HG03196 (cell line): ENCODE data around the gene COL9A2.
"Not testable (repeated sequence)": the region's sequence is repeated elsewhere in the genome, so short reads cannot be mapped to it uniquely, and the experiment has no call there.

Source experiments
- ATAC-seq: cut with Tn5 transposase; IDR thresholded peaks from one replicate; pipeline ENCODE4 v1.9.1; 2021; ENCODE audit not compliant: unreplicated experiment

The COL9A2 gene

DNA sequence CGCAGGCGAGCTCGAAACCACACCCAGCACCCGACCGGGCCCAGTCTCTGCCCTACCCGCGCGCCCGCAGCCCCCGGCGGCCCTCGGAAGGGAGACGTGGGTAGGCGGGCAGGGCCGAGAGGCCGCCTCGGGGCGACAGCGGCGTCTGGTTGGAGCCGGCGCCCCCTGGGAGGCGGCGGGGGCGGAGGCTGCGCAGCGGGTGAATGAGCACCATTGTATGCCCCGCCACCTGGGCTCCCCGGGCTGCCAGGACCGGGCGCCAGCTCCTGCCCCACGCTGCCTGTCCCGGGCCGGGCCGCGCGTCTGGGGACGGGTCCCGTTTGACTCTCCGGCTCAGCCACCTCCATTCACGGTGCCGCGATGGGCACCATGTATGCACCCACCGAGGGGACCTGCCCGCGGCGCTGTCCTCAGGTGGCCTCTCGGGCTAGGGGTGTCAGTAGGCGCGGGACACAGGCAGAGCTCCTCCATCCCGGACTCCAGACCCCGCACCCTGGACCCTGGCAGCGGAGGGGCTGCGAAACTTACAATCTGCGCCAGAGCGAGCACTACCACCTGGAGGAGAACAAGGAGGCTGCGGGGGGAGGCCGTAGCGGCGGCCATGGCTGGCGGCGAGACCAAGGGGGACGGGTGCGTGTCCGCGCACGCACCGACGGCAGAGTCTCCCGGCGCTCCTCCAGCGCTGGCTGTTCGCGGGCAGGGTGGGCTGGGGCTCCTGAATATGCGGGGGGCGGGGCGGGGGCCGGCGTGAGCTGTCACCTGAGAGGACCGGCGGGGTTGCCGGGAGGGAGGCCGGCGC is at the start of gene COL9A2:
Gene COL9A2, minus strand, starts transcription at position 692 of the 799 bp plus-strand sequence. Its CDS starts 89 bp downstream, at position 603.
- no peak for ATAC-seq

DNA sequence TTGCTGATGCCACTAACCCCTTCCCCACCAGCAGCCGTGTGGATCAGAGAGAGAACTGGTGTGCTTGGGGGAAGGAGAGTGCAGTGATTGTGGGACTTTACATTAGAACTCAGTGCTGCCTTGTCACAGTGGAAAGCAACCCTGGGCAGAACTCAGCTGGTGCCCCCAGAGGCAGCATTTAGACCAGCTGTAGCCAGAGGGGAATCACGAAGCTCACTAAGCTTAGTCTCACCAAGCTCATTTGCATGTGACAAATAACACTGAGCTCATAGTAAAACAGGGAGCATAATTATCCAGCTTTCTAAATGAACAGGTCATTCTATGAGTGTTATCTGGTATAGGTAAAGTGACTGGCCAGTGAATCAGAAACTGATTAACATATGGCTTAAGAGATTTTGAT is 46.6 kb upstream of the COL9A2 start:
- ATAC-seq = peak; percentile 93

DNA sequence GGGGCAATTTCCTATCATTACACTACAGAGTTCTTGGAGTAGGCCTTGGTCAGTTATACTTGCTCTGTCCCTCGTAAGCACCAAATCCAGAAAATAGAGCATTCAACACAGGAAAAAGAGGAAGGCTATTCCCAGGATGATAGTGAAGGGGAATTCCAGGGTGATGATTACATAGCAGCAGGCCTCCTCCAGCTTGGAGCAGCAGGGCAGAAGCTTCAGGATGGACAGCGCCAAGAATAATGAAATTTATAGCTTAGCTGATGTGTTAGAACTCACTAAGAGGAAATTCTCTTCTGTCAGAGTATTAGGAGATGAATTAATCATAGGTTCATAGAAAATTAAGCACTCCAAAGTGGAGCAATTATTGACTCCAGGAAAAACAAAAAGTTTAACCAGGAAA is 45.6 kb upstream of the COL9A2 start:
- no peak for ATAC-seq

DNA sequence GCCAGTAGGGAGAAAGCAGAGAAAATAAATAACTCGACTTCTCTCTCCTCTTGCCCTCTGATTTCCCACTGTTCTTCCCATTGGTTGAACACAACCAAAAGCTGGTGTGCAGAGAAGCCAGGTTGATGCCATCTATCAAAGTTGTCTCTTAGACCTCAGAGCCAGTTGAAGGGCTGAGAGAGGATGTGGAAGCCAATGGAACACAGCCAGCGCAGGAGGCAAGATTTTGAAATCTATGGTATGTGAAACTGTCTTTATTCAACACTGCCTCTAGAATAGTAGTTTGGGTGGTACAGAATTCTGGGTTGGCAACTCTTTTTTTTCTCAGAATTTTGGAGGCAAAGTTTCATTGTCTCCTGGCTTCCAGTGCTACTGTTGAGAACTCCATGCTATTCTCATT is 45.1 kb upstream of the COL9A2 start:
- no peak for ATAC-seq

DNA sequence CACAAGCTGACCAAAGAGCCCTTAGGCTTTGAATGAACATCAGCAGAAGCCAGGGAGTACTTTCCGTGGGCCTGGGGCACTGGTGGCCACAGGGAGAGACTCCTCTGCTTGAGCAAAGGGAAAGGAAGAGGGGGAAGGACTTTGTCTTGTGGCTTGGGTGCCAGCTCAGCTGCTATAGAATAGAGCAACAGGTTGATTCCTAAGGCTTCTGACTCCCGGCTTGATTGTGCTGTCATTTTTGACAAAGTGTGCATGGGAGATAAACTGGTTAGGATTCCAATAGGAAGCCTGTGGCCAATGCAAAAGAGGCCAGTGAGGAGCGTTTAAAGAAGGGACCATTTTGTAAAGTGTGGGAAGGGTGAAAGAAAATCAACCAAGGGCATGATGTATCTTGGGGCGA is 44.6 kb upstream of the COL9A2 start:
- no peak for ATAC-seq

DNA sequence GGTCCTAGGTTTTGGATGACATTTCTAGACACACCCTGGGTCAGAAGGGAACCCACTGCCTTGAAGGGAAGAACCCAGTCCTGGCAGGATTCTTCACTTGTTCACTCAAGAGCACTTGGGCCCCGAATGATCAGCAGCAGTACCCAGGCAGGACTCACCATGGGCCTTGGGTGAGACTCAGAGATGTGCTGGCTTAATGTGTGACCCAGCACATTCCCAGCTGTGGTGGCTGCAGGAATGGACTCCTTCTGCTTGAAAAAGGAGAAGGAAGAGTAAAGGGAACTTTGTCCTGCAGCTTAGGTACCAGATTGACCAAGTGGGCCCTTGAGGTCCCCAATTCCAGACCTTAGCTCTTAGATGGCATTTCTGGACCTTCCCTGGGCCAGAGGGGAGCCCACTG is 44.1 kb upstream of the COL9A2 start:
- ATAC-seq = no peak

DNA sequence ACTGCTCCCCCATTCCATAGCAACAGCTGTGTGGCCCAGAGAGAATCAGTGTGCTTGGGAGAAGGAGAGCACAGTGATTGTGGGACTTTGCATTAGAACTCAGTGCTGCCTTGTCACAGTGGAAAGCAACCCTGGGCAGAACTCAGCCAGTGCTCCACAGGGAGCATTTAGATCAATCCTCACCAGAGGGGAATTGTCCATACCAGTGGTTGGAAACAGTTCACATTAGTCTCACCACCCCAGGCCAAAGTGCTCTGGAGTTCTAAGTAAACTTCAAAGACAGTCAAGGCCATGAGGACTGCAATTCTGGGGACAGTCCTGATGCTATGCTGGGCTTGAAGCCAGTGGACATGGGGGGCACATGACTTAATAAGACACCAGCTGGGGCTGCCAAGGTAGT is 43.5 kb upstream of the COL9A2 start:
- no peak for ATAC-seq

DNA sequence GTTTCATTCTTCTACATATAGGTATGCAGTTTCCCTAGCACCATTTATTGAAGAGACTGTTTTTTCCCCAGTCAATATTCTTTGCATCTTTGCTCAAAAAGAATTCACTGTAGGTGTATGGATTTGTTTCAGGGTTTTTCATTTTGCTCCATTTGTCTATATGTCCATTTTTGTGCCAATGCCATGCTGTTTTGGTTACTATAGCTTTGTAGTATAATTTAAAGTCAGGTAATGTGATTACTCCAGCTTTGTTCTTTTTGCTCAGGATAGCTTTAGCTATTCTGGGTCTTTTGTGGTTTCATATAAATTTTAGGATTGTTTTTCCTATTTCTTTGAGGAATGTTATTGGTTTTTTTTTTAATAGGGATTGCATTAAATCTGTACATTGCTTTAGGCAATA is 40.5 kb upstream of the COL9A2 start:
- no peak for ATAC-seq

DNA sequence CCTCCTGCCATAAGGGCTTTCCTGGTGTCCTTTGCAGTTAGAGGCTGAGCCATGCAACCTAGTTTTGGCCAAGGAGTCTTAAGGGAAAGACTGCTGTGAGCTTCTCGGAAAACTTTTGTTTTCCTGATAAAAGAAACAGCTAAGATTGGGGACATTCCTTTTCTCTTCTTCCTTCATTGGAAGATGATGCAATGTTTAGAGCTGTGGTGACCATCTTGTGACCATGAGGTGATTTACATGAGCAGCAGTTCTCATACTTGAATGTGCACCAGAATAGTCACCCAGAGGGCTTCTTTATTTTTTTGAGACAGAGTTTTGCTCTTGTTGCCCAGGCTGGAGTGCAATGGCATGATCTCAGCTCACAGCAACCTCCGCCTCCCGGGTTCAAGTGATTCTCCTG is 36.0 kb upstream of the COL9A2 start:
- no peak for ATAC-seq

DNA sequence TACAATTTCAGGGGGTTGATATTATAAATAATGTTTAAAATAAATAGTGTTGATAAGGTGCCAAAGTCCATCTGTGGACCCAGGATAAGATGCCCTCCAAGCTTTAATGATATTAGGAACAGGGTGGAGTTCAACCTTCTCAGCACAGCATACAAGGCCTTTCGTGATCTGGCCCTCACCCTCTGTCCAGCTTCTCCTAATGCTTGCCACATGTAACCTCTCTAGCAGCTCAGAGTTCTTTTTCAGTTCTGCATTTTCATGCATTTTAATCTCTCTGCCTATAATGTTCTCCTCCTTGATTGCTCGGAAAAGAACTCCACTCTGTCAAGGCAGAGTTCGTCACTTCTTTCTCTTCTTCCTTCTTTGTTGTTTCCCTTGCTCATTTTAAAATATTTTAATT is 35.0 kb upstream of the COL9A2 start:
- no peak for ATAC-seq

DNA sequence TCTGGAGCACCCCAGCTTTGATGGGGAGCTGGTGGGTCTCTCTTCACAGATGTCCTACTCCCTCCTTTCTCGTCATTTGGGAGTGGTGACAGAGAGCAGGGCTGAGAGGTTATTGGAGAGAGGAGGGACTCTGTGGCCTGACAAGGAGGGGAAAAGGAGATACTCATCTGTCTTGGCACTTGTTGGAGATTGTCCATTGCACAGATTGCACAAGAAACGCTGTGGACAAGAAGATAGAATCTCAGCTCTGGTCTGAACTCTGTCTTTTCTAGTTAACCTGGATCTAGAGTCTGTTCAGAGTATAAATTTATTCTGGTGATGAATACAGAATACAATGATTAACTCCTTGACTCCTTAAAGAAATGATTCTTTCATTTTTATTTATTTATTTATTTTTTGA is 34.0 kb upstream of the COL9A2 start:
- no peak for ATAC-seq

DNA sequence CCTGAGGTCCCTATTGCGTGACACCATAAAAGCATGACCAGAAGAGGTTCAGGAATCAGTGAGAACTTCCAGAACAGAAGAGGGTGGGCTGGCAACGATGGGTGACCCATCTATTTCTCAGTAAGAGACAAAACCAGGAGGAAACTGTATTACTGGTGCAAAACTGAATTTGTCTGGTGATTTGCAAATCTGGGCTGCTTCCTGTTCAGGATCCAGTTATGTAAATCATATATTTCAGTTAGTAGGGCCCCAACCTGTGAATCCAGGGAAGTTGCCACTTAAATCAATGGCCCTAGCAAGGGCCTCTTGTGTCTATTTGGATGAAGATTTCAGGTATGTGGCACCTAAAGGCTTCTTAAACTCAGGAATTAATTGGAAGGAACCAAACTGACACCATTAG is 33.3 kb upstream of the COL9A2 start:
- no peak for ATAC-seq

DNA sequence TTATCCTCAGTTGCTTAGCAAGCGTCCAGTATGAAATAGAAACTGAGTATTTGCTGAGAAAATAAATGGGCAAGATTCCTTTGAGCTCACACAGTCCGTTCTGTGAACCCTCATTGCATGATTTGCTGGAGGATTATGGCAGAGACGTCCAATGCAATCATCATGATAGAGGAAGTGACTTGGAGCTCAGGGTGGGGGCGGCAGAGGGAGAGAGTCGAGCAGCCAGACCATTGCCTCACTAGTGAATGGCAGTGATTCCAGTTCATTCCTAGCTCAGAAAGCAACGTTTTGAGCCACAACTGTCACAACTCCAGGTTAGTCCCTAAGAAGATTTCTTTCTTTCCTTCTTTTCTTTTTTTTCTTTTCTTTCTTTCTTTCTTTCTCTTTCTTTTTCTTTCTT is 27.5 kb upstream of the COL9A2 start:
- no peak for ATAC-seq

DNA sequence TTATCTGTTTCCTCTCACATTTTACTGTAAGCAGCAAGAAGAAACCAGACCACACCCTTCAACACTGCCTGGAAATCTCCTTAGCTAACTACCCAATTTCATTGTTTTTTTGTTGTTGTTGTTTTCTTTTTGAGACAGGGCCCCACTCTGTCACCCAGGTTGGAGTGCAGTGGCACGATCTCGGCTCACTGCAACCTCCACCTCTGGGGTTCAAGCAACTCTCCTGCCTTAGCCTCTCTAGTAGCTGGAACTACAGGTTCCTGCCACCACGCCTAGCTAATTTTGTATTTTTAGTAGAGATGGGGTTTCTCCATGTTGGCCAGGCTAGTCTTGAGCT is 25.3 kb upstream of the COL9A2 start:
- ATAC-seq = not testable (repeated sequence)

DNA sequence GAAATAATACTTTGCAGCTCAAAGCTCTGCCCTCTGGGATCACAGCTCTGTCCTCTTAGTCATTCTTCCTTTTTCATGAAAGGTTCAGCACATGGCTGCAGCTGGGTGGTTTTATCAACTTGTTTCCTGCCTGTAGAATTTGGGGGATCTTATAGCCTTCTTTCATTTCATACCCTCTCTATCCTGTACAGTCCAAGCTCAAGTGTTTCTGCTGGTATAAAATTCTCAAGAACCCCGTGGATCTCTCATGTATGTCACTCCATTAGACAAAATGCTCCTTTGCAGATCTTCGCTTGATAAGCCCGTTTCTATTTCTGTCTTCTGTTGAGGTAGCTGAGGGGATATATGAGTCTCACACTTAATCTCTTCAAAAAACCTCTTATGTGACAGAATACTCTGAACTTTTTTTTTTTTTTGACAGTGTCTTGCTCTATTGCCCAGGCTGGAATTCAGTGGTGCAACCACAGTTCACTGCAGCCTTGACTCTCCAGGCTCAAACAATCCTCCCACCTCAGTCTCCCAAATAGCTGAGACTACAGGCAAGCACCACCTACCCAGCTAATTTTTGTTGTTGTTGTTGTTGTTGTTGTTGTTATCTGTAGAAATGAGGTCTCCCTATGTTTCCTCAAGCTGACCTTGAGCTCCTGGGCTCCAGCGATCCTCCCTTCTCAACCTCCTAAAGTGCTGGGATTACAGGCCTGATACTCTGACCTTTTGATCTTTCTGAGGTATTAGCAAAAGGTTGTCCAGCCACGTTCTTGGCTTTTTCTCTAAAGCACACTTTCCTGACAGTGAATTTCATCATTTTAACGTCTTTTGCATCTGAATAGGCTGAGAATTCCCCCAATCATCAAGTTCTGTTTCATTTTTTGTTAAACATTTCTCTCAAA is 24.6 kb upstream of the COL9A2 start:
- ATAC-seq = no peak

DNA sequence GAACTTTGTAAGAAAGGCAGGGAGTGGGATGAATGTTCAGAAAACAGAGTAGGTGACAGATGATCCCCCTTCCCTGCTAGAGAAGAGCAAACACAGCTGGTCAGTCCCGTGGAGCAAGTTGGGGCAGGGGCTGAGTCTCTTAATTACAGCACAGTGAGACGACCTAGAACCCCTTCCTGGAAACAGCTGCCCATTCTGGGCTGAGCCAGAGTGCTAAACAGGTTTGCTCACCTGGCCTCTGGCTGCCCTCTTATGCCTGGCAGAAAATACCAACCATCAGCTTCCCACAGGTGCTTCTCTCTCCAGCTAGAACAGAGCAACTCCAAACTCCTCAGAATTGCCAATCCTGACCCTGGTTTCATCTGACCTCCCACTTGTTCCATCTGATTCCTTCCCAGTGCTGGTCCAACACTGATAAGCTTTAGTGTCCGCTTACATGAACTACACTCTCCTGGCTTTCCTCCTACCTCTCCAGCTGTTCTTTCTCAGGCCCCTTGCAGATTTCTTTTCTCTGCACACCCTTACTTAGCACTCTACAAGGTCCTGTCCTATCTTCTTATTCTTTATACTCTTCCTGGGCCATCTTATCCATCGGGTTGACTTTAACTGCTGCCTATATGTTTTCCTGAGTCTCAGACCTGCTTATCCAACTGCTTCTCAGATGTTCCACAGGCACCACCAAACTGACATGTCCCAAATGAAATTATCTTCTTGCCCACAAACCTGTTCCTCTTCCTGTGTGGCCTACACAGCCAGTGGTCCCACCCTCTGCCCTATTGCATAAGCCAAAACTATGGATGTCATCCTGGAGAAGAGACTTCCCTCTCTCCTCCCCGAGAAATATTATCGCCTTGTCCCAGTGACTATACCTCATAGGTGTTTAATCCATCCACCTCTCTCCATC is 22.6 kb upstream of the COL9A2 start:
- no peak for ATAC-seq

DNA sequence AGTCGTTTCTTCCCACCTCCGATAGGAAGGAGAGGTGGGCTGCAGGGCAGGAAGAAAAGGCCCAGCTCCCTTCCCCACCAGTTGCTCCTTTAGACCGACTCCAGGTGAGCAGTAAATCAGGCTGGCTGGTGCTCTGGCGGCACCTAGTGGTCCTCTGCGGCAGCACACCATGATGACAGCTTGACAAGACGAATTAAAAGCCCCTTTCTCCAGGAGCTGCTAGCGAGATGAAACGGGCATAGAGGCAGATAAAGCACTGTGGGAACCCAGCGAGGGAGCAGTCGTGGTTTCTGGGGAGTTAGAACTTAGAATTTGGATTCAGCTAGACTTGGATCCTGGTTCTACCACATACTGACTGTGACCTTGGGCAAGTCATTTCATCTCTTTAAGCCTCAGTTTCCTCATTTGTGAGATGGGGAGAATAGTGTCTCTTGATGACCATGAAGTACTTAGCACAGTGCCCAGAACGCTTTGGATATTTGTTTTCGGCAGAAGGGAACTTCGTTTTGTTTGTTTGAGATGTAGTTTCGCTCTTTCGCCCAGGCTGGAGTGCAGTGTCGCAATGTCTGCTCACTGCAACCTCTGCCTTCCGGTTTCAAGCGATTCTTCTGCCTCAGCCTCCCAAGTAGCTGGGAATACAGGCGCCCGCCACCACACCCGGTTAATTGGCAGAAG is 21.8 kb upstream of the COL9A2 start:
- ATAC-seq = no peak

DNA sequence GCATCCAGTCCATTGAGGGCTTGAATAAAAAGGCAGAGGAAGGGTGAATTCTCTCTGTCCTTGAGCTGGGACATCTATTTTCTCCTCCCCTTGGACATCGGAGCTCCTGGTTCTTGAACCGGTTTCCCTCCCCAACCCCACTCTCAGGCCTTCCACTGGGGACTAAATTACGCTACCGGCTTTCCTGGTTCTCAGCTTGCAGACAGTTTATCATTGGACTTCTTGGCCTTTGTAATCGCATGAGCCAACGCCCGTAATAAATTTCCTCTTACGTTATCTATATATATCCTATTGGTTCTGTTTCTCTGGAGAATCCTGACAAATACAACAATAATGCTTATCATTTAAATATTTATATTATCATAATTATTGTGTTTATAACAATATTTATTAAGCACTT is 20.4 kb upstream of the COL9A2 start:
- no peak for ATAC-seq

DNA sequence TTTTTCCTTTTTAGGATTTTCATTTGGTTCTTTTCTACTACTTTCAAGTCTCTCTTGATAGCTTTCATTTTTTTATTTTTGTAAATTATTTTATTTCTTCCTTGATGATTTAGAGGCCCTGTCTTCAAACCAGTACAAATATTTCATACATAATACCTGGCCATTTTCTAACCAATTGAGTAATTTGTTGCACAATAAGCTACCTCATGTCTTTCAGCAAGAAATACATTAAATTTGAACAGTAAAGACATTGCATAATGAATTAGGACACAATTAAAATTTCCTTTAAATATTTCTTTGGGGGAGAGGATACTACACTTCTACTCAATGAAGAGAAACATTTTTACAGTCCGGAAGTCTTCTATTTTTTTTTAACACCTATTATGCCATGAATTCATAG is 15.6 kb upstream of the COL9A2 start:
- ATAC-seq = no peak

DNA sequence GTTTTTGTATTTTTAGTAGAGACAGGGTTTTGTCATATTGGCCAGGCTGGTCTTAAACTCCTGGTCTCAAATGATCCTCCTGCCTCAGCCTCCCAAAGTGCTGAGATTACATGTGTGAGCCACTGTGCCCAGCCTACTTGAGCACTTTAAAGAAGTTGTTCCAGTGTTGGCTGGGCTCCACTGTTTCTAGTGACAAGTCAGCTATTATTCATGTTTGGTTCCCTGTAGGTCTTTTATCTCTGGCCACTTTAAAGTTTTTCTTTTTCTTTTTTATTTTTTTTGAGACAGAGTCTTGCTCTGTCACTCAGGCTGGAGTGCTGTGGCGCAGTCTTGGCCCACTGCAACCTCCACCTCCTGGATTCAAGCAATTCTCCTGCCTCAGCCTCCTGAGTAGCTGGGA is 14.3 kb upstream of the COL9A2 start:
- not testable (repeated sequence) for ATAC-seq
